ENCODE results near the gene DLX2. TPM values are rescaled to one million over a fixed set of nuclear protein-coding genes. Genes with fewer than 3 reads are reported as not detected.
"Not testable (repeated sequence)": the region's sequence is repeated elsewhere in the genome, so short reads cannot be mapped to it uniquely, and the experiment has no call there.

Gene DLX2
- not detected in 2 replicates for total RNA-seq (2014; rRNA removed; shearing (Covaris generic))

DNA sequence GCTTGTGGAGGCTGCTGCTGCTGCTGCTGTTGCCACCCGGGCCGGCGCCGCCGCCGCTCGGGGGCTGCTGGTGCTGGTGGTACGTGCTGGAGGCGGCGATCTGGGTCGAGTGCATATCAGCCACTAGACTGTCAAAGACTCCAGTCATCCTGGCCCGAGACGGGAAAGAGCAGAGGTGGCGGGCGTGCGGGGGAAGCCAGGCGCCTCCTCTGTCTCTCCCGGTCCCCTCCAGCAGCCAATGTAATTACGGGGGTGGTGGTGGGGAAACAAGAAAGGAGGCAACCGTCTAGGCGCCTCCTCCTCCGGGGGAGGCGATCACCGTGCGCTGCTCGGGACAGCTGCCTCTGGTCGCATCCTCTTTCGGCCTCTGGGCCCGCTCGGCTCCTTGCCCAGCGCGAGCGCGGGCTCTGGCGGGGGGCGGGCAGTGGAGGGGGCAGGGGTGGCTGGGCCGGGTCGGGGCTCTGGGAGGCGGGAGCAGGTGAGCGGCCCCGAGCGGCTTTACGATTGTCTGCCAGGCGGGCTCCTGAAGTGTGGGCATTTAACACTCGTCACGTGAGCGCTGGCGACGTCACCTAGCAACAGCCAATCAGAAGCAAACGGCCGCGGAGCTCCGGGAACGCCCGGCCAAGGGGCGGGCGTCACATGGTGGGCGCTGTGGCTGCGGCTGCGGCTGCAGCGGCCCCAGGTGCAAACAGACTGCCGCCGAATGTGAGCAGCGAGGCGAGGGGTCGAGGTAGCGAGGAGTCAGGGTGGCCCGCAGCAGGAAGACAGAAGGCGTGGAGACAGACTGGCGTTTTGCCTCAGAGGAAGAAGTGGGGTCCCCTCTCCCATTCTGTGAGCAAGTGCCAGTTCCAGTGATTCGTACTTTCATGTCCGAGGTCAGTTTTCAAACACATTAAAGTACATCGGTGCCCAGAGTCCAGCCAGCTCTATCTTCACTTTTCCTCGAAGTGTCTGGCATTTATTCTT, at the start of gene DLX2:
TSS of gene DLX2 (minus strand) at position 510 of the 969 bp plus-strand sequence. CDS start at position 148, 362 bp downstream.
- DNase-seq (ENCODE audit: low spot score): peak; percentile 80

DNA sequence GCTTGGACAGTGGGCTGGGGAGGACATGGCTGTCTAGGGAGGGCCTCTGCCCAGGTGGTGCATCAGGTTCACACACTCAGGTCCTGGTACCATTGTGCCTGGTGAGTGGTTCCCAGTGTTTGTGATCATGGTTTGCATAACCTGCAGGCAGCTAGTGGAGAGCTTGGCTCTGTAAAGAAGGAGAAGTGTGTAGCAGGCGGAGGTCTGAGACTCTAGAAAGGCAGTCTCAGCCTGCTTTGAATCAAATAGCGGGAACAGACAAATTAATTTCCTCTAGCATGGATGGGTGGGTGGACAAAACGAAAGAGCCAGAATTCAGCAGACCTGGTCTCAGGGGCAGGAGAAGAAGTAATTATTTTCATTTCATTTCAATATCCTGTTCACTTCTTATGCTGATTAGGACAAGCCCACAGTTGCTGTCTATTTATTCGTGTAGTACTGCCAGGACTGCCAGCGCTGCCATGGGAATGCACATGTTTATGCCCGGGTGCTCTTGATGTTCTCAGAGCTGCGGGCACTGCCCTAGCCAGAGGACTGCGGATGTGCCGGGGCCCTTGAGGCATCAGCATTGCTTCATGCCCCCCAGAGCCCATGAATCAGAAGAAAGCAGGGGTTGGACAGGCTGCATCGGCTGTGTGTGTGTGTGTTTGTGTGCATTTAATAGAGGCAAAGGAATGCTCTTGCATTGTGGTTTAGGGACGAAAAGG, 45.4 kb upstream of the DLX2 start:
- no peak for DNase-seq (ENCODE audit: low spot score)

- no peak for DNase-seq (ENCODE audit: low spot score)
Measured at GRCh38 chr2:172143817-172144216, 41.1 kb upstream of the DLX2 start.

DNA sequence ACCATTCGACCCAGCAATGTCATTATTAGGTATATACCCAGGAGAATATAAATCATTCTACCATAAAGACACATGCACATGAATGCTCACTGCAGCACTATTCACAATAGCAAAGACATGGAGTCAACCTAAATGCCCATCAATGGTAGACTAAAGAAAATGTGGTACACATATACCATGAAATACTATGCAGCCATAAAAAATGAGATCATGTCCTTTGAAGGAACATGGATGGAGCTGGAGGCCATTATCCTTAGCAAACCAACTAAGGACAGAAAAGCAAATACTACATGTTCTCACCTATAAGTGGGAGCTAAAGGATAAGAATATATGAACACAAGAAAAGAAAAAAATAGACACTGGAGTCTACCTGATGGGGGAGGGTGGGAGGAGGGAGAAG, 36.0 kb upstream of the DLX2 start:
- DNase-seq (ENCODE audit: low spot score): not testable (repeated sequence)

- no peak for DNase-seq (ENCODE audit: low spot score)
Measured at GRCh38 chr2:172137943-172138342, 35.2 kb upstream of the DLX2 start.

DNA sequence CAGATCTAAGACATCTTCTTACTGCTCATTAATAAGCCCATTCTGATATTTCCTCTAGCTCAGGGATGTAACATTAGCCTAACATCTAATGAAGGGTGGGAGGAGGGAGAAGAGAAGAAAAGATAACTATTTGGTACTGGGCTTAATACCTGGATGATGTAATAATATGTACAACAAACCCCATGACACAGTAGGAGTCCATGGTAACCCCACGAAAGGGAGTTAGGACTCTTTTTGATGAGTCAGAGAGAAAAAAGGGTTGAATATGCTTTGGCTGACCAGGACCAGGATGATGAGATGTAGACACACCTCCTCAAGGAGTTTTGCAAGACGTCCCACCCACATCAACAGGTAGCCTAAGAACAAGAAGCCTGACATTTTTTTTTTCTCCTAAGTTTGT, 34.4 kb upstream of the DLX2 start:
- DNase-seq (ENCODE audit: low spot score): no peak

DNA sequence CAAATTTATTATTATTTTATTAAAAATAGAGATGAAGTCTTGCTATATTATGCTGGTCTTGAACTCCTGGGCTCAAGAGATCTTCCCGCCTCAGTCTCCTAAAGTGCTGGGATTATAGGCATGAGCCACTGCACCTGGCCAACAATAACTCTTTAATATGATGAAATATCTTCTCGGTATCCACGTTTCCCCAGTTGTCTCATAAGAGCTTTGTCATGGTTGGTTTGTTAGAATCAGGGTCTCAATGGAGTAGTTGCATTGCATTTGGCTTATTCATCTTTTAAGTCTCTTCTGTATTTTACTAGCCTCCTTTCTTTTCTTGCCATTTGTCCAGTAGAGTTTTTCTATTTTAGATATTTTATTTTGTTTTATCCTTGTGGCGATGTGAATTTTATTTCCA, 32.7 kb upstream of the DLX2 start:
- DNase-seq (ENCODE audit: low spot score): no peak

GRCh38 chr2:172134270-172134669, 31.6 kb upstream of the DLX2 start:
- no peak for DNase-seq (ENCODE audit: low spot score)

DNA sequence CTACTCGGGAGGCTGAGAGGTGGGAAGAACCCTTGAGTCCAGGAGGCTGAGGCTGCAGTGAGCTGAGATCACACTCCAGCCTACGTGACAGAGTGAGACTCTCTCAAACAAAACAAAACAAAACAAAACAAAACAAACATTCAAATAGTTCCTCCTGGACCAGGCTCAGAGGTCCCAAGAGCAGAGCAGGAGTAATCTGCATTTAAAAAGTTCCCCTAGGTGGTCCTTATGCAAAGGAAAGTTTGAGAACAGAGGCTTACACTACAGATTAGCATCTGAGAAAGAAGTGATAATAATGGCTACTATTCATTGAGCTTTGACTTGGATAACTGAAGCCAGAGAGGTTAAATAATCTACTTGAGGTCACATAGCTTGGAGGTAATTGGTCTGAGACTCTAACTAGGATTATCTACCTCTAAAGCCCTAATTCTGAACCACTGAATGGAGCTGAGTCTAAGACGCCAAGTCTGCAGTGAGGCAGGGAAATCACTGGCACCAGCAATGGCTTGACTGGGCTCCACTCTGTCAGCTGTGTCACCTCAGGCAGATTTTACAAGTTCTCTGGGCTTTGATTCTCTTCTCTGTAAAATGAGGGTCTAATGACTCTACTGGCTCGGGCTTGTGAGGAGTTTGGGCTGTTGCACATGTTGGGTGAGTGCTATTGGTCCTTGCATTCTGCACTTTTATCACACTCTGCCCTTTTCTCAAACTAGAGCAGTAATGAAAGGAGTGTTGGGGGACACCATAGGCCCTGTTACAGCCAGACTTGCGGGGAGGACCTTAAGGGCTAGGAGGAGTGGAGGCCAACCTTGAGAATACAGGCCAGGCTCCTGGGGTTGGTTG, 29.2 kb upstream of the DLX2 start:
- DNase-seq (ENCODE audit: low spot score): no peak

DNA sequence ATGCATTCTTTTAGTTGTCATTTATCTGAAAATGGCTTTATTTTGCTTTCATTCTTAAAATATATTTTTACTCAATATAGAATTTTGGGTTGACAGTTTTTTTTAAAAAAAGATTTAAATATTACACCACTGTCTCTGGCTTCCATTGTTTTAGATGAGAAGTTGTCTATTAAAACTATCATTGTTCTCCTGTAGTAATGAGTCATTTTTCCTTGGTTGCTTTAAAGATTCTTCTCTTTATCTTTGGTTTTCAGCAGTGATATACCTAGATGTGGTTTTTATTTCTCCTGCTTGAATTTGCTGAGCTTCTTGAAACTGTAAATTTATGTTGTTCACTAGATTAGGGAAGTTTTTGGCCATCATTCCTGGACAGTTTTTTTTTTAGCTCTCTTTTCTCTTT, 26.7 kb upstream of the DLX2 start:
- no peak for DNase-seq (ENCODE audit: low spot score)

DNA sequence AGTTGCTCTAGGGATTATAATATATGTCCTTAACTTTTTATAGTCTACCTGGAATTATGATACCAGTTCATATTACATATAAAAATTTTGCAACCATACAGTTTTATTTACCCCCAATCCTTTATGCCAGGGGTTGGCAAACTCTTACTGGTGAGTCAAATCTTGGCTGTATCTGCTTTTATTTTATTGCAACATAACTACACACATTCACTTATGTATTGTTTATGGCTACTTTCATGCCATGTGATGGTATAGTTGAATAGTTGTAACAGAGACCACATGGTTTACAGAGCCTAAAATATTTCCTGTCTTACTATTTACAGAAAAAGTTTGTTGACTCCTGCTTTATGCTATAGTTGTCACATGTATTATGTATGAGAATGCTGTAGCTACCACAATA, 25.8 kb upstream of the DLX2 start:
- DNase-seq (ENCODE audit: low spot score): no peak

DNA sequence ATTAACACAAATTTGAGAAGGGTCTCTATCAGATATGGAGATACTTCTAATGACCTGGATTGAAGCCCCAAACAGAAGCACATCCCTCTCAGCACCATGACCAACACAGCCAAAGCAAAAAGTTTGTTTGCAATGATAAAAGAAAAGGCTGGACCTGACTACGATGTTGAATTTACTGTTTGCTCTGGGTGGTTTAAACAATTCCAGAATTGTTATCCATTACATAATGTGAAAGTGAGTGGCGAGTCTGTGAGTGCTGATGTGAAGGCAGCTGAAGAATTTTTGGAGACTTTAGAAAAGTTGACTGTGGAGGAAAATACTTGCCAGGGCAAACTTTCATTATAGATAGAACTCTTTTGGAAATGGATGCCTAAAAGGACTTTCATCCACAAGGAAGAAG, 17.4 kb upstream of the DLX2 start:
- DNase-seq (ENCODE audit: low spot score): no peak

DNA sequence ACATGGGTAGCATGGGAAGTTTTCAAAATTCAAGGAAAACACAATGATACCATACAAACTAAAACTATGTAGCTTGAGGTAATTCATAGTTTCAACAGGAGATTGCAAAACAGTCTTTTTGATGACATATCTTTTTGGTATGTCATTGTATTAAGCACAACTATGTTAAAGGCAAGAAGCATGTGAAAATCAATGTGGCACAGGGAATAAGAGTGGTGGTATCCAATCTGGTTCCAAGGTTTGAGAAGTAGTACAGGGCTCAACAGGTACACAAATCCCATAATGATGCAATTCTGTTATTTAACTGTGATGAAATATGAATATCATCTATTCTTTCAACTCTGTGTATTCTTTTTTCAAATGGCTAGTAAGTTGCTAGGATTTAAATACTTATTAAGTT, 16.4 kb upstream of the DLX2 start:
- no peak for DNase-seq (ENCODE audit: low spot score)

DNA sequence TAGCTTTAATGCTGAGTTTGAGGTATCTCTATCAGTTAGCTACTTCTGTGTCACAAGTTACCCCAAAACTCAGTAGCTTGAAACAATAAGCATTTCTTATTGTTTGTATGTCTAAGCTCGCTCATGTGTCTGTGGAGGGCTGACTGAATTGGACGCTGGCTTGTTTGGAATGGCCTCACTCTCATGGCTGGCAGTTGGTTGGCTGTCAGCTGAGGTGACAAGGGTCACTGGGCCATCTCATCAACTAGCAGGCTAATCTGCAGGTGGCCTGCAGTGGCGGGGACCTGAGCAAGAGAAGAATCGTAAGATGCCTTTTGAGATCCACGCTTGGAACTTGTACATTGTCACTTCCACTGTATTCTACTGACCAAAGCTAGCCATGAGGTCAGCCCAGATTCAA, 13.4 kb upstream of the DLX2 start:
- DNase-seq (ENCODE audit: low spot score): no peak

DNA sequence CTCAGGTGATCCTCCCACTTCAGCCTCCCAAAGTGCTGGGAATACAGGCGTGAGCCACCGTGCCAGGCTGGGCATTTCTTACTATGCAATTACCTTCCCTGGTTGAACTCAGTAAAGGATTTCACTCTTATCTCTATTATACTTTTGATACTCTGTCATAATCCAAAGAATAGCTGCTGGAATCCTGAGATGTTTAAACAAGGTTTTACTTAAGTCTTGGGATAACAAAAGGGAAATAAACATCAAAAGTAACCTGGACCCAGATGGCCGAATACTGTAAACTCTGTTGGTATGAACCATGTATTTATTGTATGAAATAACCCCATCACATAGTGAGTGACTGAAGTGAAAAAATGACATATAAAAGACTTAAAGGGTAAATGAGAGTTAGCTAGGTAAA, 11.9 kb upstream of the DLX2 start:
- no peak for DNase-seq (ENCODE audit: low spot score)

GRCh38 chr2:172114176-172114575, 11.5 kb upstream of the DLX2 start:
- DNase-seq (ENCODE audit: low spot score): not testable (repeated sequence)

- no peak for DNase-seq (ENCODE audit: low spot score)
Measured at GRCh38 chr2:172113617-172114016, 10.9 kb upstream of the DLX2 start.

DNA sequence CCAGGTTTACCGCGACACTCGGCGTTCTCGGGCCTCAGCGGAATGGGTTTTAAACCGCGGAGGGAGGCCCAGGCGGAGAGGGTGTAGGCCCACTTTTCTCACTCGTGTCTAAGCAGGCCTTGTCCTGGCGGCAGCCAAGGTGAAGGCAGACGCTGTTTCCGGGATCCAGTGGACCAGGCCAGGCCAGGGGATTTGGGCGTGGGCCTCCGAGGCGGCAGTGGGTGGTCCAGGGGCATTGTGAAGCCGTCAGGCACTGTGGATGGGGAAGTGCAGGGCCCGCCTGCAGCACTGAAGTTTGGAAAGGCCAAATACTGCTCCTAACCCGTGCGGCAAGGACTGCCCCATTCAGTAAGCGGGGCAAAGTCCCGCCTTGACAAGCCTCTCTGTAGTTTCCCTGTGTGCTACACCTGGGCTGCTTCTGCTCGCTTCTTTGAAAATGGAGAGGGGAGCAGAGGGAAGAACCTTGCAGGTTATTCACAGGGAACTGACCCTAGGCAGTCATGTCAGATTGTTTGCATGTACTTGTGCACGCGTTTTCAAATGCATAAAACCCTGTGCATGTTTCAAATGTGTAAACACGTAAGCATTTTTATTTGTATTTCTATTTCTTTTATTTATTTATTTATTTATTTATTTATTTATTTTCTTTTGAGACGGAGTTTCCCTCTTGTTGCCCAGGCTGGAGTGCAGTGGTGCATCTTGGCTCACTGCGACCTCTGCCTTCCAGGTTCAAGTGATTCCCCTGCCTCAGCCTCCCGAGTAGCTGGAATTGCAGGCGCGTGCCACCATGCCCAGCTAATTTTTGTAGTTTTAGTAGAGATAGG, 7.5 kb upstream of the DLX2 start:
- DNase-seq (ENCODE audit: low spot score): no peak

DNA sequence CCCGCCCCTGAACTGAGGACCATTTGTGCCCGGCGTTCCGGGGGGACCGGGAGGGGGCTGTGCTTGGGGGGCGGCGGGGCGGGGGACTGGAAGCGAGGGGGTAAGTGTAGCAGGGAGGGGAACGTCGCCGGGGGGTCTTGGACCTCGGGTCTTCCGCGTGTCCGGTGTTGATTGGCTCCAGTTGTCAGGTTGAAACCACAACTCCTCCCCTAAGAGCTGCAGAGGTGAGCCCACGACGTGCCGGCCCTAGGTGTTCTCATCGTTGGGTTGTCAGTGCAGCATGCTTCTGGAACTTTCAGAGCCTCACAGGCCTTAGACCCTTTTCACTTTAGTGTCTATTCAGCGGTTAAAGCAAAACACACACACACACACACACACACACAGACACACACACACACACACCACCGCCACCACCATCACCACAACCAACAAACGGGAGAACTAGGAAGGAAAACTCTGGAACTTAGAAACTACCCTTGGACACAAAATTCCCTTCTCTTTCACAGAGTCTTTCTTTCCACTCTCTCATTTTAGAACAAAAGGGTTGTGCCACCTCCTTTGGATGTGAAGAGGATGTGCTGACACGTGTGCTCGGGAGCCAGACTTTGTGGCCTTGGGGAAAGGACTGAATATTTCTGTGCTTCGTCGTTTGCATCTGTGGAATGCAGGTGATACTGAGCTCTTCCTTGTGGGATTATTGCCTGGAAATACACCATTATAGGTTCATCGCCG, 6.7 kb upstream of the DLX2 start:
- no peak for DNase-seq (ENCODE audit: low spot score)

- no peak for DNase-seq (ENCODE audit: low spot score)
Measured at GRCh38 chr2:172108587-172108930, 5.9 kb upstream of the DLX2 start.
